HG03097 (cell line): ENCODE data around the gene FNDC11.
"Not testable (repeated sequence)": the region's sequence is repeated elsewhere in the genome, so short reads cannot be mapped to it uniquely, and the experiment has no call there.

Source experiments
- ATAC-seq: cut with Tn5 transposase; IDR thresholded peaks from one replicate; pipeline ENCODE4 v1.9.1; 2021; ENCODE audit not compliant: unreplicated experiment, low FRiP score

The FNDC11 gene

GRCh38 chr20:63552481-63553249, 1.3 kb upstream of the FNDC11 start:
- no peak for ATAC-seq

- no peak for ATAC-seq
Observed at GRCh38 chr20:63553251-63553932, 567 bp upstream of the FNDC11 start.

DNA sequence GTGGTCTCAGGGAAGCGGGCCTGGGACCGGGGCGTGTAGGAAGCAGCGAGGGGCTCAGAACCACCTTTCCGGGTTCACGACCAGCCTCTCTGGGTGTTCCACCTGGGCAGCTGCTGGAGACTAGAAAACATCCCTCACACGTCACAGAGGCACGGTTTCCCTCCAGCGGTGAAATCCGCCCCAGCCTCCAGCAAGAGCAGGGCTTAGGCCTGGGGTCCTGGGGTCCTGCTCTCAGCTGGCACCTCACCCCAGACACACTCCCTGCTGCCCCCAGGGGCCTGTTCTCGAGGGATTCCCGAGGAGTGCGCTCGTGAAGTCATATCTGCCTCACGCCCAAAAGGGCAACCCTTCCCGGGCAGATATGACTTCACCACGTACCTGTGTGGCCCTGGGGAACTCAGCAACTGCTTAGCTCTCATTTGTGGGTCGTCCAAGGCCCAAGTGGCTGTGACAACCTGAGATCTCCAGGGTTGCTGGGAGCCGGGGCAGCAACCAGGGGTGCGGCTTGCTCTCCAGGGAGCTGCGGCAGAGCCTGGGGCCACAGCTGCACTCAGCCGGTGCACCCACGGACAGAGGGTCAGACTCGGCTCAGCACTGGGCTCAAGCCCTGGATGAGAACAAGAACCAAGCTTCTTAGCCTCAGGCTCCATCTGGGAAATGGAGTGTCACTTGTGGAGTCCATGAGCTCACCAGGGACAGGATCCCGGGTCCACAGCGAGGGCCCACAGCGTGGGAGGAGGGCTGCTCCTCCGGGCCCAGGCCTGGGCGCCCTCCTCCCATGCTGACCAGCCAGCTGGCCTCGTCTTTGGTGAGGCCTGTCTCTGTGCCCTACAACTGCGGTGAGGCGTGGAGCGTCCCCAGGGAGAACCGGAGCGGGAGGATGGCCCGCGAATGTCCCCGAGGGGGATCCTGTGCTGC, 661 bp downstream of the FNDC11 start:
- ATAC-seq, result no peak

- no peak for ATAC-seq
Observed at GRCh38 chr20:63555661-63556381, 1.9 kb downstream of the FNDC11 start.

GRCh38 chr20:63556873-63557478, 3.0 kb downstream of the FNDC11 start:
- no peak for ATAC-seq

GRCh38 chr20:63557481-63557891, 3.5 kb downstream of the FNDC11 start:
- ATAC-seq, result no peak

DNA sequence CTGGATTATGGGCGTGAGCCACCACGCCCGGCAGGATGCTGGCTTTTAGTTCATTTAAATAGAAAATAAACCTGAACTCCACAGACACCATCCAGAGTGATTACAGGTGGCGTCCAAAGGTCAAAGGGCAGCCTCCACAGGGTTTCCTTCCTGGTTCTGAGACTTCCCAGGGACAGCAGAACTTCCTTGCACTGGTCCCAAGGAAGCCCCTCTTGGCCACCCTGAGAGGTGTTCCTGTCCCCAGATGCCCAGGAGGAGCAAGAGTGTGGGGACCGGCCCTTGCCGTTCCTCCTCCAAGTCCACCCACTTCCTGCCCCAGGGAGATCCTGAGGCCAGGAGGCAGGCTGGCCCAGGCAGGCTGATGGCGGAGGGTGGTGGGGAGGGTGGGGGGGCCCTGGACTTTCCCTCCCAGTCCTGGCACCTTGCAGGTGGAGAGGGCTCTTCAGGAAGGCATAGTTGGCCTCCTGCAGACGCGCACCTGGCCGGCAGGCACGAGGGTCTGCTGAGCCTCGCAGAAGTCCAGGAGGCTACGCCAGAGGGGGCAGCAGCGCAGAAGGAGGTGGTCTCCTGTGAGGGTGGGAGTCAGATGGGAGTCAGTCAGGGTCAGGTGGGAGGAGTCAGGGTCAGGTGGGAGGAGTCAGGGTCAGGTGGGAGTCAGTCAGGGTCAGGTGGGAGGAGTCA, 5.0 kb downstream of the FNDC11 start:
- no peak for ATAC-seq

GRCh38 chr20:63559485-63560332, 5.8 kb downstream of the FNDC11 start:
- not testable (repeated sequence) for ATAC-seq

DNA sequence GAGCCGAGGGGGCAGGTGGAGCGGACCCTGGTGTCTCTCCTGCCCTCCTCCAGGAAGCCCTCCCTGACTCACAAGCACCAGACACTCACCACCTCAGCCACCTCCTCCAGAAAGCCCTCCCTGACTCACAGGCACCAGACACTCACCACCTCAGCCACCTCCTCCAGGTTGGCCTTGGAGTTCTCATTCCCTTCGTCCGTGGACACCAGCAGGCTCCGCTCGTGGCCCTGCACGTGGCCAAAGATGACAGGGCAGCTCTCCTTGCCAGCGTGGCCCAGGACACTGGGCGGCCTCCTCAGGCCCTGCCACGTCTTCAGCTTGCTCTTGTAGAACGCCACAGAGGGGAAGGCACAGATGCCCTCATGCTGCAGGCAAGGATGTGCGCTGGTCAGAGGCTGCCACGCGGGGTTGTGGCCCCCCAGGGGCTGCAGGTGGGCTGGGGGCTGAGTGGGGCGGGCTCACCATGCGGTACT, 6.4 kb downstream of the FNDC11 start:
- ATAC-seq, result no peak

GRCh38 chr20:63560856-63561609, 7.1 kb downstream of the FNDC11 start:
- no peak for ATAC-seq

GRCh38 chr20:63561624-63562396, 7.9 kb downstream of the FNDC11 start:
- no peak for ATAC-seq

- no peak for ATAC-seq
Observed at GRCh38 chr20:63562461-63563224, 8.7 kb downstream of the FNDC11 start.

DNA sequence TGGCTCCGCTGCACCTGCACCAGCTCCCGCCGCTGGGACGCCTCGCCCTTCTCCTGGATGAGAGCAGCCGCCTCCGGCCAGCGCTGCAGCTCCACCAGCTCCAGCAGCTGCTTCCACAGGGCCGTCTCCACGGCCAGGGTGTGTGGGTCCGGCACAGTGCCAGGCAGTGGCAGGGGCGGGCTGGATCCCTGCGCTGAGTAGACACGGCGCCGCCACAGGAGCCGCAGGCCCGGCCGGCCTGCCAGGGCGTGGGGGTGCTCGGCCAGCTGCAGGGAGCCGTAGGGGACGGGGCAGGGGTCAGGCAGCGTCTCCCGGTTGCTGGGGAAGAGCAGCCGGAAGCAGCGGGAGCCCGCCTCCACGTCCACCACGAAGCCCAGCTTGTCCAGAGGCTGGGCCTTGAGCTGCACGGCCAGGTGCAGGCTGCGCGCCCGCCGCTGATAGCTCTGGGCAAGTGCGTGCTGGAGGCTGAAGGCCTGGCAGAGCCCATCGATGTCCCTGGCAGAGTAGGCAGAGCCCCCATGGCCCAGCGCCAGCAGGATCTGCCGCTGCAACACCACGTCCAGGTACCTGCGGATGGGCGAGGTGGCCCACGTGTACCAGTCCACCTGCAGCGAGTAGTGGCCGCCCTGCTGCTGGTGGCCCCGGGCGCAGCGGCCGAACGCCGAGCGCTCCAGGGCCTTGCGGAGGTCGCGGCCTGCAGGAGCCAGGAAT, 9.4 kb downstream of the FNDC11 start:
- no peak for ATAC-seq

GRCh38 chr20:63564036-63564810, 10.3 kb downstream of the FNDC11 start:
- ATAC-seq, result no peak
